GM12878 (cell line): Measurements from ENCODE around the gene CD8B. TPM values are rescaled to one million over a fixed set of nuclear protein-coding genes. Genes with fewer than 3 reads are reported as not detected.
"Not testable (repeated sequence)": the region's sequence is repeated elsewhere in the genome, so short reads cannot be mapped to it uniquely, and the experiment has no call there.

Experiments
- ATAC-seq: fragments of 200-7000 bp; cut with Tn5 transposase; 3 replicates; pipeline ENCODE4 v1.9.1; 2020; ENCODE audit warnings: mild to moderate bottlenecking, moderate library complexity
- BruUV-seq: library from RNA; stranded (reverse); fragments of 400-500 nt; replicated peaks from 2 replicates; lab custom pipeline; 2021; lab: Mats Ljungman, UMichigan
- CTCF ChIA-PET: fragments of 300-600 bp; sonication (Branson Sonifier 250); formaldehyde crosslinking; extraction: SDS; loops from one replicate; lab custom pipeline; 2021; ENCODE audit warnings: inconsistent platforms; lab: Yijun Ruan, JAX
- POLR2A ChIA-PET: fragments of 350-600 bp; formaldehyde crosslinking; extraction: SDS; loops from one replicate; lab custom pipeline; 2021; ENCODE audit warnings: inconsistent platforms; lab: Charles Lee
- RAD21 ChIA-PET: fragments of 300-600 bp; sonication (Branson Sonifier 250); formaldehyde crosslinking; loops from one replicate; lab custom pipeline; 2023; ENCODE audit warnings: antibody characterized with exemption; ENCODE audit not compliant: unreplicated experiment; lab: Charles Lee
- SMC1A ChIA-PET: fragments of 300-600 bp; sonication (Branson Sonifier 250); formaldehyde crosslinking; loops from one replicate; lab custom pipeline; 2023; ENCODE audit not compliant: unreplicated experiment, uncharacterized antibody; lab: Charles Lee
- DNase-seq: peaks from one replicate; pipeline ENCODE4 v3.0.0-alpha.2; 2011; ENCODE audit warnings: low read depth, low spot score
- FAIRE-seq: peaks from 3 replicates; lab custom pipeline; 2011; peaks lifted over from hg19 to GRCh38; lab: Jason Lieb, UNC
- H2AFZ ChIP-seq: 2 replicates; pipeline ENCODE4 v1.6.0; 2011; ENCODE audit warnings: low read depth, low read length, control low read depth; ENCODE audit not compliant: control insufficient read depth
- H3K27ac ChIP-seq: 2 replicates; pipeline ENCODE4 v1.5.1; 2011; ENCODE audit warnings: control low read depth; ENCODE audit not compliant: control insufficient read depth, insufficient read depth
- H3K27me3 ChIP-seq, 2 experiments: replicated peaks in 1 of 2; 2 replicates each; pipeline versions ENCODE4 v1.6.0 to v1.6.1; 2011; ENCODE audit warnings: low read length in 1 of 2; ENCODE audit not compliant: control insufficient read depth in 2 of 2, insufficient read depth in 2 of 2
- H3K36me3 ChIP-seq, 2 experiments: 2 replicates each; pipeline ENCODE4 v1.5.1; 2011; ENCODE audit warnings: low read length in 1 of 2; ENCODE audit not compliant: control insufficient read depth in 2 of 2, insufficient read depth in 2 of 2
- H3K4me1 ChIP-seq: 2 replicates; pipeline ENCODE4 v1.6.1; 2011; ENCODE audit warnings: mild to moderate bottlenecking, low read length, moderate library complexity, mixed read lengths; ENCODE audit not compliant: control insufficient read depth, insufficient read depth
- H3K4me2 ChIP-seq: 2 replicates; pipeline ENCODE4 v1.6.0; 2011; ENCODE audit warnings: control low read depth; ENCODE audit not compliant: control insufficient read depth, insufficient read depth
- H3K4me3 ChIP-seq: fragments of 200-600 bp; sonication (generic); 2 replicates; pipeline ENCODE4 v1.5.1; 2016
- H3K79me2 ChIP-seq: 2 replicates; pipeline ENCODE4 v1.6.0; 2011; ENCODE audit warnings: low read length; ENCODE audit not compliant: control insufficient read depth, insufficient read depth
- H3K9ac ChIP-seq: 2 replicates; pipeline ENCODE4 v1.8.0; 2011; ENCODE audit warnings: low read length, control low read depth, mixed read lengths; ENCODE audit not compliant: control insufficient read depth, insufficient read depth
- H3K9me3 ChIP-seq: replicated peaks from 3 replicates; pipeline ENCODE4 v1.5.1; 2011; ENCODE audit warnings: mild to moderate bottlenecking, low read length; ENCODE audit not compliant: control insufficient read depth, insufficient read depth
- H4K20me1 ChIP-seq: 2 replicates; pipeline ENCODE4 v1.6.0; 2011; ENCODE audit not compliant: control insufficient read depth, insufficient read depth
- WGBS: methylation state at CpG from one replicate; pipeline ENCODE4 v1.1.6; 2016; ENCODE audit warnings: low lambda C conversion rate; ENCODE audit not compliant: insufficient replicate concordance, insufficient coverage; ENCODE audit errors: missing lambda C conversion rate; 5-methylcytosine and 5-hydroxymethylcytosine counted together
- in situ Hi-C: fragments of 300-500 bp; cut with MboI; formaldehyde crosslinking; loops from 9 replicates; pipeline ENCODE4 v1.14.3; 2018; ENCODE audit warnings: mixed read lengths
- intact Hi-C: fragments of 100-400 bp; cut with micrococcal nuclease; formaldehyde crosslinking; loops from one replicate; pipeline ENCODE4 v1.14.2; 2022; ENCODE audit not compliant: unreplicated experiment
- polyA plus RNA-seq, 11 experiments: library from polyadenylated mRNA; depleted of rRNA in 4 of 11; unstranded in 6 of 11; stranded (reverse) in 5 of 11; fragments of >200 nt; fragmentation: Nextera tagmentation in 4 of 11; fragmentation: Illumina TruSeq in 1 of 11; extraction: Ambion mirVana in 4 of 11; extraction: Trizol in 1 of 11; gene quantifications; 1 replicate in 1 of 11; 2 replicates in 10 of 11; pipeline versions ENCODE4 v1.2.1 to v1.2.3, GENCODE V29; 2011 to 2016; ENCODE audit warnings: inconsistent platforms in 2 of 11, missing spikeins in 2 of 11, low read depth in 1 of 11
- total RNA-seq, 4 experiments: library from RNA; depleted of rRNA in 3 of 4; stranded (reverse); fragments of >200 nt in 3 of 4; fragmentation: Illumina TruSeq in 1 of 4; extraction: Trizol in 1 of 4; gene quantifications; 2 replicates each; pipeline versions ENCODE4 v1.2.1 to v1.2.3, GENCODE V29; 2013 to 2021

CD8B gene
- total and polyA plus RNA-seq, 10 of the 15 experiments (the other 5 are each of a cell fraction or from before 2014, with no cell fraction given) = 0.21 TPM; not detected in 9

- H3K9me3 ChIP-seq, FAIRE-seq, SMC1A ChIA-PET, intact Hi-C loops, H2AFZ ChIP-seq, H3K27me3 ChIP-seq, in situ Hi-C loops, POLR2A ChIA-PET, H3K79me2 ChIP-seq, H4K20me1 ChIP-seq, H3K4me3 ChIP-seq, H3K4me2 ChIP-seq, H3K9ac ChIP-seq, BruUV-seq, ATAC-seq, H3K36me3 ChIP-seq, H3K27ac ChIP-seq, RAD21 ChIA-PET, H3K4me1 ChIP-seq, CTCF ChIA-PET, DNase-seq: not testable (repeated sequence)
- WGBS = 81% methylated on average over 7 of the region's 7 CpGs
These were observed 22.2 kb downstream of the CD8B start for GRCh38 chr2:86839455-86839854.

- H3K9me3 ChIP-seq, in situ Hi-C loops, H3K4me1 ChIP-seq, SMC1A ChIA-PET, CTCF ChIA-PET, H3K36me3 ChIP-seq, DNase-seq, BruUV-seq, POLR2A ChIA-PET, H3K27me3 ChIP-seq, intact Hi-C loops, RAD21 ChIA-PET, FAIRE-seq, H4K20me1 ChIP-seq, H3K4me2 ChIP-seq, H3K27ac ChIP-seq, H3K9ac ChIP-seq, H3K79me2 ChIP-seq, H2AFZ ChIP-seq, ATAC-seq, H3K4me3 ChIP-seq: not testable (repeated sequence)
- 1% methylated on average over 5 of the region's 7 CpGs for WGBS
These were observed 24.0 kb downstream of the CD8B start for GRCh38 chr2:86837714-86838113.

DNA sequence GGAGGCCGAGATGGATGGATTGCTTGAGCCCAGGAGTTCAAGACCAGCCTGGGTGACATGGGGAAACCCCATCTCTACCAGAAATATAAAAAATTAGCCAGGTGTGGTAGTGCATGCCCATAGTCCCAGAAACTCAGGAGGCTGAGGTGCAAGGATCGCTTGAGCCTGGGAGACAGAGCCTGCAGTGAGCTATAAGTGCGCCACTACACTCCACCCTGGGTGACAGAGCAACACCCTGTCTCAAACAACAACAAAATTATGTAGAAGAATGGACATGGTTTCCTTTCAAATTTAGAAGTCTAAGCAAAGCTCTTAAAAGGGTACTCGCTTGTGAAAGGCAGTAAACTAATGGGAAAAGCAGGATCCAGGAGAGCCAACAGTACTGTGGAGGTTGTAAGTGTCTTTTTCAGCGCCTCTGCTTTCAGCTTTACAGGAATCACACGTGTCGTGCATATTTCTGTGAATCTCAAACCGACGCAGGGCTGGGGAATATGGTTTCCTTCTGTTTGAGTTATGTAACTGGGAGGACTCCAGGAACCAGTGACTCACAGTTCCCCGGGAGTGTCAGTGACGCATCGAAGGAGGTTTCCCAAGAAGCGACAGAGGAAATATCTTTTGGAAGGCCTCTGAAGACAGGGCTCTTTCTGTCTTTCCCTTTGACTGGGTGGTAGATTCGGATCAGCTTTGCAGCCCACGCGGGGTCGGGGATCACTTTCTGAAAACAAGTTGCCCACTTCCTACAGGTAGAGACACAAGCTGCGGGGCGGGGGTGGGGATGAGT lies 24.6 kb downstream of the CD8B start:
- H4K20me1 ChIP-seq, in situ Hi-C loops, DNase-seq, H3K4me2 ChIP-seq, H3K9ac ChIP-seq, BruUV-seq, FAIRE-seq, RAD21 ChIA-PET, H3K27me3 ChIP-seq, H3K36me3 ChIP-seq, intact Hi-C loops, POLR2A ChIA-PET, H3K9me3 ChIP-seq, SMC1A ChIA-PET, H3K27ac ChIP-seq, CTCF ChIA-PET, H2AFZ ChIP-seq, H3K79me2 ChIP-seq, H3K4me1 ChIP-seq, ATAC-seq, H3K4me3 ChIP-seq: not testable (repeated sequence)
- 23% methylated on average over 10 of the region's 19 CpGs for WGBS

GRCh38 chr2:86835548-86835889 lies 26.2 kb downstream of the CD8B start:
- DNase-seq, intact Hi-C loops, H3K27ac ChIP-seq, H3K27me3 ChIP-seq, POLR2A ChIA-PET, FAIRE-seq, in situ Hi-C loops, RAD21 ChIA-PET, ATAC-seq, H3K4me2 ChIP-seq, H3K9ac ChIP-seq, H3K9me3 ChIP-seq, BruUV-seq, H4K20me1 ChIP-seq, SMC1A ChIA-PET, H3K79me2 ChIP-seq, H2AFZ ChIP-seq, CTCF ChIA-PET, H3K36me3 ChIP-seq, H3K4me3 ChIP-seq, H3K4me1 ChIP-seq: not testable (repeated sequence)
- 71% methylated on average over 1 of the region's 4 CpGs for WGBS
